NCI-H446 treated with DMSO at 0.1 percent for 48 hours (cell line): ENCODE results near the gene ARHGAP24.
"Not testable (repeated sequence)": the region's sequence is repeated elsewhere in the genome, so short reads cannot be mapped to it uniquely, and the experiment has no call there.

Source experiments
- DNase-seq: peaks from one replicate; lab custom pipeline; 2025; lab: John Stamatoyannopoulos, UW

The ARHGAP24 gene

GRCh38 chr4:85656759-85657505 lies 182.0 kb downstream of the ARHGAP24 start:
- no peak for DNase-seq

GRCh38 chr4:85658766-85659439 lies 184.0 kb downstream of the ARHGAP24 start:
- no peak for DNase-seq

GRCh38 chr4:85659610-85660218 lies 184.8 kb downstream of the ARHGAP24 start:
- no peak for DNase-seq

- DNase-seq = not testable (repeated sequence)
These were observed 191.7 kb downstream of the ARHGAP24 start for GRCh38 chr4:85666625-85667024.

GRCh38 chr4:85669204-85669603 lies 194.3 kb downstream of the ARHGAP24 start:
- DNase-seq = no peak

GRCh38 chr4:85669992-85670548 lies 195.1 kb downstream of the ARHGAP24 start:
- no peak for DNase-seq

- no peak for DNase-seq
These were observed 196.2 kb downstream of the ARHGAP24 start for GRCh38 chr4:85671120-85671519.

- DNase-seq = no peak
These were observed 197.2 kb downstream of the ARHGAP24 start for GRCh38 chr4:85672116-85672515.

GRCh38 chr4:85672959-85673358 lies 198.0 kb downstream of the ARHGAP24 start:
- no peak for DNase-seq

- DNase-seq = no peak
These were observed 198.6 kb downstream of the ARHGAP24 start for GRCh38 chr4:85673540-85673939.

- no peak for DNase-seq
These were observed 200.4 kb downstream of the ARHGAP24 start for GRCh38 chr4:85675076-85676049.

- peak; percentile 33 for DNase-seq
These were observed 201.1 kb downstream of the ARHGAP24 start for GRCh38 chr4:85676050-85676425.

- no peak for DNase-seq
These were observed 202.1 kb downstream of the ARHGAP24 start for GRCh38 chr4:85676850-85677590.

- DNase-seq = no peak
These were observed 206.3 kb downstream of the ARHGAP24 start for GRCh38 chr4:85681221-85681657.

GRCh38 chr4:85681921-85682320 lies 207.0 kb downstream of the ARHGAP24 start:
- no peak for DNase-seq

GRCh38 chr4:85682391-85682790 lies 207.4 kb downstream of the ARHGAP24 start:
- DNase-seq = no peak

- no peak for DNase-seq
These were observed 209.7 kb downstream of the ARHGAP24 start for GRCh38 chr4:85684676-85685075.

GRCh38 chr4:85686398-85686797 lies 211.4 kb downstream of the ARHGAP24 start:
- no peak for DNase-seq

- no peak for DNase-seq
These were observed 213.2 kb downstream of the ARHGAP24 start for GRCh38 chr4:85688055-85688740.

GRCh38 chr4:85696661-85697060 lies 221.7 kb downstream of the ARHGAP24 start:
- DNase-seq = no peak
